WI38 (cell line): ENCODE measurements around the gene ST6GALNAC3.

ENCODE experiments used
- H3K4me3 ChIP-seq: 2 replicates; pipeline ENCODE4 v1.5.1; 2011; ENCODE audit warnings: low read depth, mild to moderate bottlenecking, control low read depth, low read length
- CTCF ChIP-seq: IDR thresholded peaks from 2 replicates; pipeline ENCODE4 v1.5.1; 2012; ENCODE audit warnings: low read depth, mild to moderate bottlenecking, control low read depth, low read length

The ST6GALNAC3 gene

GRCh38 chr1:76054359-76054758, 20.2 kb upstream of the ST6GALNAC3 start:
- H3K4me3 ChIP-seq, result no peak overlapping the region
- TF ChIP-seq CTCF, result no peak

GRCh38 chr1:76055987-76056386, 18.6 kb upstream of the ST6GALNAC3 start:
- TF ChIP-seq CTCF, result no peak
- H3K4me3 ChIP-seq, result no peak overlapping the region

- TF ChIP-seq CTCF, result no peak
- H3K4me3 ChIP-seq, result no peak overlapping the region
These were observed 15.1 kb upstream of the ST6GALNAC3 start for GRCh38 chr1:76059451-76059850.

- no peak overlapping the region for H3K4me3 ChIP-seq
- TF ChIP-seq CTCF, result no peak
These were observed 9.3 kb upstream of the ST6GALNAC3 start for GRCh38 chr1:76065270-76065669.

- H3K4me3 ChIP-seq, result no peak overlapping the region
- no peak for TF ChIP-seq CTCF
These were observed 8.2 kb upstream of the ST6GALNAC3 start for GRCh38 chr1:76066394-76066793.

GRCh38 chr1:76068542-76068941, 6.0 kb upstream of the ST6GALNAC3 start:
- no peak for TF ChIP-seq CTCF
- H3K4me3 ChIP-seq, result no peak overlapping the region

GRCh38 chr1:76068953-76069561, 5.5 kb upstream of the ST6GALNAC3 start:
- TF ChIP-seq CTCF, result no peak
- H3K4me3 ChIP-seq, result no peak overlapping the region
